Measurements from ENCODE around the gene CAV3. TPM values are rescaled to one million over a fixed set of nuclear protein-coding genes. Genes with fewer than 3 reads are reported as not detected.
"Not testable (repeated sequence)": the region's sequence is repeated elsewhere in the genome, so short reads cannot be mapped to it uniquely, and the experiment has no call there.

Gene CAV3
- polyA plus RNA-seq (2012; ENCODE audit: missing spikeins): not detected

- DNase-seq (ENCODE audit: insufficient read length): no peak
- TF ChIP-seq POLR2A (IDR thresholded peaks at IDR 0.05; ENCODE audit: low read depth, low read length): no peak
- TF ChIP-seq POLR2AphosphoS5 (IDR thresholded peaks at IDR 0.05; ENCODE audit: low read depth, low read length): no peak
- TF ChIP-seq TAF1 (IDR thresholded peaks at IDR 0.05; ENCODE audit: borderline replicate concordance, low read depth, low read length): no peak
- no peak for FAIRE-seq
These were observed at the start of gene CAV3 for GRCh38 chr3:8733332-8734094. TSS of gene CAV3 (plus strand) at chr3:8733802. CDS start at chr3:8733877, 75 bp downstream.

DNA sequence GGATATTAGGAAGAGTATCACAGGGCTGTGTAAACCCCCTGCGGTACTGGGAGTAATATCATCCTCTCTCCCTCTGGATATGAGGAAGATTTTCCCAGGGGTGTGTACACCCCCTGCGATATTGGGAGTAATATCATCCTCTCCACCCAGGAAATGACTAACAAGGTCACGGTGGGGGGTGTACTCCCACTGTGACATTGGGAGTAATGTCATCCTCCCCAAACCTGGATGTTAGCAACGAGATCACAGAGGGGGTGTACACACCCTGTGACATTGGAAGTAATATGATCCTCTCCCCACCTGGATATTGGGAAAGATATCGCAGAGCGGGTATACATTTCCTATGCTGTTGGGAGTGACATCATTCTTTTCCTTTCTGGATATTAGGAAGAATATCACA lies 48.6 kb upstream of the CAV3 start:
- not testable (repeated sequence) for FAIRE-seq; DNase-seq (ENCODE audit: insufficient read length)

- FAIRE-seq; DNase-seq (ENCODE audit: insufficient read length): not testable (repeated sequence)
These were observed 42.3 kb upstream of the CAV3 start for GRCh38 chr3:8691295-8691694.

DNA sequence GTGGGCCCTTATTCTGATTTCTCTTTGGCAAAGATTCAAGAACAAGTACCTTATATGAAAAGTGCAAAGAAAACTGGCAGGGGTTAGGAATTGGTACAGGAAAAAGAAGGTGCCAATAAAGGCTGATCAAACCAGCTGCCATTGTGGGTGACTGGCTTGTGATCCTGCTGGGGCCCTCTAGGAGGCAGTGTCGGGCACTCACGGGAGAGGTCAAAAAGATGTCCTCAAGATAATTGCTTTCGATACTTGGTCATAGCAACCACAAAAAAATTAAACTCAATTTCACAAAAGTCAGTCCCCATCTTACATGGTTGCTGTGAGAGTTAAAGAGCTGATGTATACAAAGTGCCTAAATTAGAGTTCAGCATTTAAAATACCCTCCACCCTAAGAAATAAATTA lies 31.0 kb upstream of the CAV3 start:
- no peak for FAIRE-seq
- TF ChIP-seq POLR2A (IDR thresholded peaks at IDR 0.05; ENCODE audit: low read depth, low read length): no peak
- no peak for TF ChIP-seq POLR2AphosphoS5 (IDR thresholded peaks at IDR 0.05; ENCODE audit: low read depth, low read length)
- TF ChIP-seq TAF1 (IDR thresholded peaks at IDR 0.05; ENCODE audit: borderline replicate concordance, low read depth, low read length): no peak
- no peak for DNase-seq (ENCODE audit: insufficient read length)

GRCh38 chr3:8705575-8705974 lies 28.0 kb upstream of the CAV3 start:
- DNase-seq (ENCODE audit: insufficient read length): no peak
- FAIRE-seq: no peak
- TF ChIP-seq POLR2A (IDR thresholded peaks at IDR 0.05; ENCODE audit: low read depth, low read length) (no peak), POLR2AphosphoS5 (IDR thresholded peaks at IDR 0.05; ENCODE audit: low read depth, low read length) (no peak), TAF1 (IDR thresholded peaks at IDR 0.05; ENCODE audit: borderline replicate concordance, low read depth, low read length) (no peak)

GRCh38 chr3:8709287-8709686 lies 24.3 kb upstream of the CAV3 start:
- DNase-seq (ENCODE audit: insufficient read length) (no peak), FAIRE-seq (no peak)
- no peak for TF ChIP-seq POLR2AphosphoS5 (IDR thresholded peaks at IDR 0.05; ENCODE audit: low read depth, low read length)

GRCh38 chr3:8709801-8710507 lies 23.6 kb upstream of the CAV3 start:
- FAIRE-seq: no peak
- no peak for TF ChIP-seq TAF1 (IDR thresholded peaks at IDR 0.05; ENCODE audit: borderline replicate concordance, low read depth, low read length)
- no peak for TF ChIP-seq POLR2A (IDR thresholded peaks at IDR 0.05; ENCODE audit: low read depth, low read length)
- no peak for TF ChIP-seq POLR2AphosphoS5 (IDR thresholded peaks at IDR 0.05; ENCODE audit: low read depth, low read length)
- DNase-seq (ENCODE audit: insufficient read length): no peak

GRCh38 chr3:8712045-8712907 lies 21.3 kb upstream of the CAV3 start:
- DNase-seq (ENCODE audit: insufficient read length): no peak
- TF ChIP-seq POLR2A (IDR thresholded peaks at IDR 0.05; ENCODE audit: low read depth, low read length): no peak
- TF ChIP-seq TAF1 (IDR thresholded peaks at IDR 0.05; ENCODE audit: borderline replicate concordance, low read depth, low read length): no peak
- no peak for TF ChIP-seq POLR2AphosphoS5 (IDR thresholded peaks at IDR 0.05; ENCODE audit: low read depth, low read length)
- FAIRE-seq: no peak

GRCh38 chr3:8712908-8713255 lies 20.7 kb upstream of the CAV3 start:
- TF ChIP-seq POLR2A (IDR thresholded peaks at IDR 0.05; ENCODE audit: low read depth, low read length): no peak
- no peak for FAIRE-seq
- no peak for DNase-seq (ENCODE audit: insufficient read length)

- no peak for TF ChIP-seq TAF1 (IDR thresholded peaks at IDR 0.05; ENCODE audit: borderline replicate concordance, low read depth, low read length)
- TF ChIP-seq POLR2AphosphoS5 (IDR thresholded peaks at IDR 0.05; ENCODE audit: low read depth, low read length): no peak
- no peak for TF ChIP-seq POLR2A (IDR thresholded peaks at IDR 0.05; ENCODE audit: low read depth, low read length)
- DNase-seq (ENCODE audit: insufficient read length): no peak
- no peak for FAIRE-seq
These were observed 19.5 kb upstream of the CAV3 start for GRCh38 chr3:8713901-8714759.

GRCh38 chr3:8715757-8716156 lies 17.8 kb upstream of the CAV3 start:
- FAIRE-seq; DNase-seq (ENCODE audit: insufficient read length): not testable (repeated sequence)

- no peak for TF ChIP-seq TAF1 (IDR thresholded peaks at IDR 0.05; ENCODE audit: borderline replicate concordance, low read depth, low read length)
- no peak for TF ChIP-seq POLR2AphosphoS5 (IDR thresholded peaks at IDR 0.05; ENCODE audit: low read depth, low read length)
- FAIRE-seq (no peak), DNase-seq (ENCODE audit: insufficient read length) (no peak)
These were observed 10.8 kb upstream of the CAV3 start for GRCh38 chr3:8722808-8723207.

Data from GM12892 (cell line).